ACC112 (cell line): ENCODE measurements around the gene SLC35D2.
"Not testable (repeated sequence)": the region's sequence is repeated elsewhere in the genome, so short reads cannot be mapped to it uniquely, and the experiment has no call there.

Experiments used
- H2AFZ ChIP-seq: fragments of 200-600 bp; sonication (generic); one replicate; pipeline ENCODE4 v1.6.0; 2017; ENCODE audit warnings: antibody characterized with exemption, low read length; ENCODE audit not compliant: unreplicated experiment
- H3K27ac ChIP-seq: fragments of 200-600 bp; sonication (generic); 2 replicates; pipeline ENCODE4 v1.5.1; 2014; ENCODE audit warnings: low read depth, mild to moderate bottlenecking, antibody characterized with exemption, low read length, moderate library complexity
- H3K27me3 ChIP-seq: fragments of 200-600 bp; sonication (generic); 2 replicates; pipeline ENCODE4 v1.6.1; 2014; ENCODE audit warnings: mild to moderate bottlenecking, antibody characterized with exemption, low read length, moderate library complexity, mixed read lengths; ENCODE audit not compliant: insufficient read depth
- H3K36me3 ChIP-seq: fragments of 200-600 bp; sonication (generic); 2 replicates; pipeline ENCODE4 v1.6.1; 2016; ENCODE audit warnings: mild to moderate bottlenecking, antibody characterized with exemption, low read length, moderate library complexity, mixed read lengths; ENCODE audit not compliant: insufficient read depth
- H3K4me1 ChIP-seq: fragments of 200-600 bp; sonication (generic); one replicate; pipeline ENCODE4 v1.6.1; 2016; ENCODE audit warnings: low read length, mixed read lengths; ENCODE audit not compliant: insufficient read depth, unreplicated experiment, control insufficient read depth
- H3K4me3 ChIP-seq: fragments of 200-600 bp; sonication (generic); 2 replicates; pipeline ENCODE4 v1.5.1; 2014; ENCODE audit warnings: mild to moderate bottlenecking, low read depth, low read length
- H3K79me2 ChIP-seq: fragments of 200-600 bp; sonication (generic); one replicate; pipeline ENCODE4 v1.6.0; 2016; ENCODE audit warnings: low read length; ENCODE audit not compliant: control insufficient read depth, unreplicated experiment, insufficient read depth

Gene SLC35D2

DNA sequence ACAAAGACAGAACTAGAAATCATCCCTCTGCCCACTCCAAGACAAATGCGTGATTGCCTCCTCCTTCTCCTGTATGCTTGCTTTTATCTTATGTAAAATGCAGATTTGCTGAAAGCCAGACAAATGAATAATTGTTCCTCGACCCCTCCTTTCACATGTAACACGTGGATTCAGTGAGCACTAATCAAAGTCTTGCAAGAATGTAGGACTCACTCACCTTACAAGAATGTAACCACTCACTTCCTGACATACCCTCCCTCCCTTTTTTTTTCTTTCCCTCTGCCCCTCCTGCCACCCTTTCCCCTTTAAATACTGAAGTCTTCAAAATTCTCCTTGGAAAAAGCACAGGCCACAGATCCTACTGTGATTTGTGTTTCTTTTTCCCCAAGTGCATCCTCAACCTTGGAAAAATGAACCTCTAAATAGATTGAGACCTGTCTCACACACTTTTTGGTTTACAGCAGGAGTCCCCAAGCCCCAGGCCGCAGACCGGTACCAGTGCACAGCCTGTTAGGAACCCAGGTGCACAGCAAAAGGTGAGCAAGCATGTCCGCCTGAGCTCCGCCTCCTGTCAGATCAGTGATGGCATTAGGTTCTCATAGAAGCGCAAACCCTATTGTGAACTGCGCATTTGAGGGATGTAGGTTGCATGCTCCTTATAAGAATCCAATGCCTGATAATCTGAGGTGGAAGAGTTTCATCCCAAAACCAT is 52.1 kb downstream of the SLC35D2 start:
- H3K79me2 ChIP-seq, result no peaks in the 10 kb centered on the region
- H3K36me3 ChIP-seq, result peaks cover 3% of the 10 kb centered on the region; the same call in 1 of the 2 replicates

DNA sequence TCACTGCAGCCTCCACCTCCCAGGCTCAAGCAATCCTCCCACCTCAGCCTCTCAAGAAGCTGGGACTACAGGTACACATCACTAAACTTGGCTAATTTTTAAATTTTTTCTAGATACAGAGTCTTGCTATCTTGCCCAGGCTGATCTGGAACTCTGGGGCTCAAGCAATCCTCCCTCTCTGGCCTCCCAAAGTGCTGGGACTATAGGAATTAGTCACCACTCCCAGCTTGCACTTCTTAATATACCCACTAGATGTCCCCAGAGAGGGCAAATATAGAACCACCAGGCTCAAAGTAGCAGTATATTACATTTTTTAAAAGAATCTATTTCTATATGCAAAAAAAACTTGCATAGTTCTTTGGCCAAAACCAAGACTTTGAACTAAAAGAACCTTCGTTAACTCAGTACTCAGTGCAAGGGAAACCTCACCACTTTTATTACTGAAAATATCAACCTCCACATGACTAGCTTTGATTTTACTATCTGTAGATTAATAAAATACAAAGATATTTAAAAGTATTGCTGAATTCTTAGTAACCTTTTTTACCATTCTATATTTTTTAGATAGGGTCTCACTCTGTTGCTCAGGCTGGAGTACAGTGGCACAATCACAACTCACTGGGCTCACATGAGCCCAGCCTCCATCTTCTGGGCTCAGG is 55.7 kb downstream of the SLC35D2 start:
- Histone ChIP-seq H3K36me3 (no peaks in the 10 kb centered on the region), H3K79me2 (no peaks in the 10 kb centered on the region)

More for the DNA sequence above, 52.1 kb downstream of the SLC35D2 start:
- Histone ChIP-seq H3K4me1 (peaks cover 13% of the 10 kb centered on the region), H3K27ac (no peak overlapping the region), H3K4me3 (no peak overlapping the region), H3K27me3 (no peaks in the 10 kb centered on the region), H2AFZ (no peak overlapping the region)

GRCh38 chr9:96323169-96323568 is 60.3 kb downstream of the SLC35D2 start:
- Histone ChIP-seq H3K27me3 (no peaks in the 10 kb centered on the region), H3K4me3 (no peak overlapping the region), H3K36me3 (no peaks in the 10 kb centered on the region), H3K79me2 (no peaks in the 10 kb centered on the region), H3K4me1 (no peaks in the 10 kb centered on the region), H3K27ac (no peak overlapping the region), H2AFZ (no peak overlapping the region)

More for the DNA sequence above, 55.7 kb downstream of the SLC35D2 start:
- Histone ChIP-seq H2AFZ (no peak overlapping the region), H3K4me1 (peaks cover 9% of the 10 kb centered on the region), H3K4me3 (no peak overlapping the region), H3K27me3 (no peaks in the 10 kb centered on the region), H3K27ac (no peak overlapping the region)

GRCh38 chr9:96322736-96323135 is 60.8 kb downstream of the SLC35D2 start:
- not testable (repeated sequence) for H2AFZ ChIP-seq, H3K27ac ChIP-seq, H3K36me3 ChIP-seq, H3K79me2 ChIP-seq, H3K27me3 ChIP-seq, H3K4me3 ChIP-seq, H3K4me1 ChIP-seq

- not testable (repeated sequence) for H3K36me3 ChIP-seq, H3K4me1 ChIP-seq, H3K79me2 ChIP-seq, H3K27ac ChIP-seq, H2AFZ ChIP-seq, H3K4me3 ChIP-seq, H3K27me3 ChIP-seq
Observed at GRCh38 chr9:96322210-96322609, 61.3 kb downstream of the SLC35D2 start.

- H3K4me1 ChIP-seq, result no peaks in the 10 kb centered on the region
- H3K4me3 ChIP-seq, result no peak overlapping the region
- no peaks in the 10 kb centered on the region for H3K79me2 ChIP-seq
- no peaks in the 10 kb centered on the region for H3K27me3 ChIP-seq
- no peak overlapping the region for H2AFZ ChIP-seq
- no peaks in the 10 kb centered on the region for H3K36me3 ChIP-seq
- H3K27ac ChIP-seq, result no peak overlapping the region
Observed at GRCh38 chr9:96321515-96321914, 62.0 kb downstream of the SLC35D2 start.

DNA sequence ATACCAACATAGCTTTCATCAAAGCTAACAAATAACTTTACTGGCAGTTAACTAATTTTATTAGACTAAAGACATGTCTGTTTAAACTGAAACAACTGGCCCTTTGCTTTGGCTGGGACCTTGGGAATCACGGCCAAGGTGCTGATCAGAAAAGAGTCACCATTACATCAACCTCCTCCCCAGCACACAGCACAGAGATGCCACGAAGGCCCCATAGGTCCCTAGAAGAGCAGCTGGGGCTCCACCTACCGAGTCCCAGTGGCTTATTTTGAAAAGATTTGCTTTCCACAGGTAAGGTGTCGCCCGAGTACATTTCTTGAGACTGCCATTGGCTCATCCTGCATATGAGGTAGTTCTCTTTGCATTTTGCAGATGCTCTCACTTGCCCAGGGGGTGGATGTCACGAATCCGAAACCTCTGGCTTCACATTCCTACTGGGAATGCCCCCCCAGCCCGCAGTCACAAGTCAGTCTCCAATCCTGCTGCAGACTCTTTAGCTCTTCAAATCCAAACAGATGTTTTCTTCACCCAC is 62.7 kb downstream of the SLC35D2 start:
- Histone ChIP-seq H3K27ac (no peak overlapping the region), H2AFZ (no peak overlapping the region), H3K4me1 (no peaks in the 10 kb centered on the region), H3K36me3 (no peaks in the 10 kb centered on the region), H3K79me2 (no peaks in the 10 kb centered on the region), H3K27me3 (no peaks in the 10 kb centered on the region), H3K4me3 (no peak overlapping the region)

DNA sequence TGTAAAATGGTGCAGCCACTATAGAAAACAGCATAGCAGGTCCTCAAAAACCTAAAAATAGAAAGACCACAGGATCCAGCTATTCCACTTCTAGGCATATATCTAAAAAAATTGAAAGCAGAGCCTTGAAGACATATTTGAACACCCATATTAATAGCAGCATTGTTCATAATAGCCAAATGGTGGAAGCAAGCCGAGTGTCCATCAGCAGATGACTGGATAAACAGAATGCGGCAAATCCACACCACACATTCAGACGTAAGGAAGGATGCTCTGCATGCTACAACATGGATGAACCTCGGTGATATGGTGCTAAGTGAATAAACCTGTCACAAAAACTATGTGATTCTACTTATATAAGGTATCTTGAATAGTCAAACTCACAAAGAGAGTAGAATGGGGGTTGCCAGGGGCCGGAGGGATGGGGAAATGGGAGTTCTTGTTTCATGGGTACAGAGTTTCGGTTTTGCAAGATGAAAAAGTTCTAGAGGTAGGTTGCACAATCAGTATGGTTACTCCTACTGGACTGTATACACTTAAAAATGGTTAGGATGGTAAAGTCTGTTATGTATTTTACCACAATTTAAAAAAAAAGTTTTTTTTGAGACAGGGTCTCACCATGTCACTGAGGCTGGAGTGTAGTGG is 64.5 kb downstream of the SLC35D2 start:
- Histone ChIP-seq H3K36me3 (no peaks in the 10 kb centered on the region), H2AFZ (no peak overlapping the region), H3K79me2 (no peaks in the 10 kb centered on the region), H3K4me1 (no peaks in the 10 kb centered on the region), H3K4me3 (no peak overlapping the region), H3K27ac (no peak overlapping the region), H3K27me3 (no peaks in the 10 kb centered on the region)

DNA sequence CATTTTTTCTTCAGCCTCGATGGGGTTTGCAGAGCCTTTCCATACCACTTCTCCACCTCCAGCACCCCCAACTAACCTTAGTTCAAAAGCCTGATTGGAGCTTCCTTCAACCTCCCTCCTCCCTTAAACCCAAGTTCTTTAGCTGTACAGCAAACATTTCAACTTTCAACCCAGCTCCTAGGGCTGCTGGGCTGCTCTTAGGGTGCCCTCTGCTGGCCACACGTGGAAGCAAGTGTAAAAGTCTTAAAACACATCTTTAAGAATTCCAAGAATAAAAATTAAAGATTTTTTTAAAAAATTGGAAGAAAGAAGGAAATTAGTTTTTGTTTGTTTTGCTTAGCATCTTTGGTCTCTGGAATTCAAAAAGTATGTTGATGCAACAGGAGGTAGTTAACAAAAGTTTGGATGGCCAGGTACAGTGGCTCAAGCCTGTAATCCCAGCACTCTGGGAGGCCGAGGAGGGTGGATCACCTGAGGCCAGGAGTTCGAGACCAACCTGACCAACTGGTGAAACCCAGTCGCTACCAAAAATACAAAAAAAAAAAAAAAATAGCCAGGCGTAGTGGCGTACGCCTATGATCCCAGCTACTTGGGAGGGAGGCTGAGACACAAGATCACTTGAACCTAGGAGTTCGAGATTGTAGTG is 66.1 kb downstream of the SLC35D2 start:
- Histone ChIP-seq H3K27me3 (no peaks in the 10 kb centered on the region), H3K79me2 (no peaks in the 10 kb centered on the region), H3K4me1 (no peaks in the 10 kb centered on the region), H3K36me3 (no peaks in the 10 kb centered on the region), H2AFZ (no peak overlapping the region), H3K4me3 (no peak overlapping the region), H3K27ac (no peak overlapping the region)

GRCh38 chr9:96309850-96310249 is 73.7 kb downstream of the SLC35D2 start:
- Histone ChIP-seq H3K27ac (no peak overlapping the region), H3K36me3 (no peaks in the 10 kb centered on the region), H2AFZ (no peak overlapping the region), H3K27me3 (no peaks in the 10 kb centered on the region), H3K4me3 (no peak overlapping the region), H3K4me1 (no peaks in the 10 kb centered on the region), H3K79me2 (no peaks in the 10 kb centered on the region)
